Measurements from ENCODE around the gene CRISPLD2.

- TF ChIP-seq POLR2AphosphoS5 (IDR thresholded peaks at IDR 0.05) (no peak), POLR2A (IDR thresholded peaks at IDR 0.05) (peak in 1 of 2 donors; percentile 10), CTCF (IDR thresholded peaks at IDR 0.05) (no peak)
These were observed 31.7 kb downstream of the CRISPLD2 start for GRCh38 chr16:84851192-84852127.
